Measurements from ENCODE around the gene TRIP10. TPM values are rescaled to one million over a fixed set of nuclear protein-coding genes. Genes with fewer than 3 reads are reported as not detected.
A peak's percentile ranks its signal among the peaks of the same experiment; 100 is the strongest.

TRIP10 gene
- total and polyA plus RNA-seq, 10 of the 15 experiments (the other 5 are each of a cell fraction or from before 2014, with no cell fraction given): 0.79 to 54.5 (median 32.5) TPM

DNA sequence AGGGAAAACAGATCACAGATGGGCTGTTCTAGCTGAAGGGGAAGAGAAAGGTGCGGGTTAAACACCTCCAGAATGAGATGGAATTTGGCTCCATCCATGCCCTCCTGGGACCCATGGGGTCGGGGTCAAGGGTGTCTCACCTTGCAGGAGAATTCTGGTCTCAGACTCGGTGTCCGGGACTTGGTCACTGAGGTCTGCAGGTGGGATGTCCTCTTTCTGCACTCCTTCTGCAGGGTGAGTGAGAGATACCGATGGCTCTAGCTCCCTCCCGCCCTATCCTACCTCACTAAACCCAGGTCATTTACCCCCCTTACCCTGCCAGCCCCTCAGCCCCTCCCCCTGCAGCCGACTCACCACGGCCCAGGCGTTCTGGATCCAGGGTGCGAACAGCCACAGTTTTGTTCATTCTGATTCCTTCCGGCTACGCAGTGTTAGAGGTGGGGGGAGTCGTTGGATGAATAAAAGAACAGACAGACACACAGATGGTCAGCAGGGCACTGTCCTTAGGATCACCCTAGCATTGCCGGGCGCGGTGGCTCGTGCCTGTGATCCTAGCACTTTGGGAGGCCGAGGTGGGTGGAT is 43.1 kb upstream of the TRIP10 start (continued):
- TF ChIP-seq, protein P1, sequence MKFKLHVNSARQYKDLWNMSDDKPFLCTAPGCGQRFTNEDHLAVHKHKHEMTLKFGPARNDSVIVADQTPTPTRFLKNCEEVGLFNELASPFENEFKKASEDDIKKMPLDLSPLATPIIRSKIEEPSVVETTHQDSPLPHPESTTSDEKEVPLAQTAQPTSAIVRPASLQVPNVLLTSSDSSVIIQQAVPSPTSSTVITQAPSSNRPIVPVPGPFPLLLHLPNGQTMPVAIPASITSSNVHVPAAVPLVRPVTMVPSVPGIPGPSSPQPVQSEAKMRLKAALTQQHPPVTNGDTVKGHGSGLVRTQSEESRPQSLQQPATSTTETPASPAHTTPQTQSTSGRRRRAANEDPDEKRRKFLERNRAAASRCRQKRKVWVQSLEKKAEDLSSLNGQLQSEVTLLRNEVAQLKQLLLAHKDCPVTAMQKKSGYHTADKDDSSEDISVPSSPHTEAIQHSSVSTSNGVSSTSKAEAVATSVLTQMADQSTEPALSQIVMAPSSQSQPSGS (IDR thresholded peaks at IDR 0.05; ENCODE audit: low read length): no peak

DNA sequence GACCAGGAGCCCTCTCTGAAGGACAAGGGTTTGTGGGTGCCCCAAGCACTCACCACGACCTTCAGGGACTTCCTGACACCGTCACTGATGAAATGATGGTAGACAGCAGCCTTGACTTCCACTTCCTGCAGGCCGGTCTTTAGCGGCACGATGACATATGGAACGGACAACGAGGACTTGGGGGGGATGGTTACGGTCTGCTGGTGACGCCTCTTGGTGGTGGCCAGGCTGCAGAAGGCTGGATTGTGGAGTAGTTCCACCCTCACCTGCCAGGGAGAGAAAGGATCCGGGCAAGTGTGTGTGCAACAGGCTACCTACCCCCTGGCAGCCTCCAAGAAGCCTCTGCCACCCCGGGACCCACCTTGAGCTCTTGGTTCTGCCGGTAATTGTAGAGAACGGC is 42.2 kb upstream of the TRIP10 start:
- H4K20me1 ChIP-seq (ENCODE audit: control insufficient read depth, insufficient read depth): no peaks in the 10 kb centered on the region
- CTCF ChIA-PET: interaction anchor here (0.9 kb wide), 1 partner anchor 16 kb away, joined by 5 read pairs; no protein-coding TSS in a partner anchor
- H2AFZ ChIP-seq (ENCODE audit: control insufficient read depth, low read depth, low read length): no peak overlapping the region
- RAD21 ChIA-PET (ENCODE audit: unreplicated experiment): no interaction called here
- FAIRE-seq (no peak), ATAC-seq (peak; percentile 29), DNase-seq (ENCODE audit: low read depth, low spot score) (no peak)
- intact Hi-C loops (cut with micrococcal nuclease; ENCODE audit: unreplicated experiment): no loop called here
- H3K4me3 ChIP-seq: no peak overlapping the region
- H3K79me2 ChIP-seq (ENCODE audit: control insufficient read depth, insufficient read depth, low read length): no peaks in the 10 kb centered on the region
- H3K36me3 ChIP-seq (ENCODE audit: control insufficient read depth in 2 of 2, insufficient read depth in 2 of 2, low read length in 1 of 2): no peaks in the 10 kb centered on the region
- H3K4me2 ChIP-seq (ENCODE audit: control insufficient read depth, insufficient read depth): no peak overlapping the region
- no peaks in the 10 kb centered on the region for H3K9me3 ChIP-seq (replicated peaks; ENCODE audit: control insufficient read depth, insufficient read depth, low read length)
- H3K27ac ChIP-seq (ENCODE audit: control insufficient read depth, insufficient read depth): no peak overlapping the region
- in situ Hi-C loops (cut with MboI): no loop called here
- no peak overlapping the region for H3K9ac ChIP-seq (ENCODE audit: control insufficient read depth, insufficient read depth, low read length)
- BruUV-seq (replicated peaks): no TSS peak
- POLR2A ChIA-PET: interaction anchor here (0.6 kb wide), 2 partner anchors 26 to 166 kb away, joined by 3 to 4 read pairs; no protein-coding TSS in a partner anchor
- 45% methylated on average over 13 of the region's 13 CpGs for WGBS (ENCODE audit: insufficient coverage, insufficient replicate concordance, low lambda C conversion rate, missing lambda C conversion rate)
- no peaks in the 10 kb centered on the region for H3K4me1 ChIP-seq (ENCODE audit: control insufficient read depth, insufficient read depth, low read length)
- SMC1A ChIA-PET (ENCODE audit: uncharacterized antibody, unreplicated experiment): no interaction called here
- H3K27me3 ChIP-seq (replicated peaks in 1 of 2; ENCODE audit: control insufficient read depth in 2 of 2, insufficient read depth in 2 of 2, low read length in 1 of 2): no peaks in the 10 kb centered on the region
- TF ChIP-seq RUNX3 (IDR thresholded peaks at IDR 0.05; ENCODE audit: low read length): no peak
- no peak for TF ChIP-seq YBX1 (IDR thresholded peaks at IDR 0.05)
- no peak for TF ChIP-seq POU2F2 (IDR thresholded peaks at IDR 0.05; ENCODE audit: borderline replicate concordance, low read depth, low read length)
- TF ChIP-seq ETV6 (conservative IDR thresholded peaks at IDR 0.05 in 1 of 2, IDR thresholded peaks at IDR 0.05 in 1 of 2; ENCODE audit: borderline replicate concordance in 1 of 2, low read depth in 1 of 2): no peak
- TF ChIP-seq BCL11A (IDR thresholded peaks at IDR 0.05; ENCODE audit: low read depth, low read length): no peak
- TF ChIP-seq, protein P2, sequence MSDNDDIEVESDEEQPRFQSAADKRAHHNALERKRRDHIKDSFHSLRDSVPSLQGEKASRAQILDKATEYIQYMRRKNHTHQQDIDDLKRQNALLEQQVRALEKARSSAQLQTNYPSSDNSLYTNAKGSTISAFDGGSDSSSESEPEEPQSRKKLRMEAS (IDR thresholded peaks at IDR 0.05; ENCODE audit: low read depth, low read length): no peak
- TF ChIP-seq ESRRA (IDR thresholded peaks at IDR 0.05; ENCODE audit: low read length): no peak
- TF ChIP-seq, protein P1 (IDR thresholded peaks at IDR 0.05; ENCODE audit: low read length): no peak
- TF ChIP-seq, protein P3, sequence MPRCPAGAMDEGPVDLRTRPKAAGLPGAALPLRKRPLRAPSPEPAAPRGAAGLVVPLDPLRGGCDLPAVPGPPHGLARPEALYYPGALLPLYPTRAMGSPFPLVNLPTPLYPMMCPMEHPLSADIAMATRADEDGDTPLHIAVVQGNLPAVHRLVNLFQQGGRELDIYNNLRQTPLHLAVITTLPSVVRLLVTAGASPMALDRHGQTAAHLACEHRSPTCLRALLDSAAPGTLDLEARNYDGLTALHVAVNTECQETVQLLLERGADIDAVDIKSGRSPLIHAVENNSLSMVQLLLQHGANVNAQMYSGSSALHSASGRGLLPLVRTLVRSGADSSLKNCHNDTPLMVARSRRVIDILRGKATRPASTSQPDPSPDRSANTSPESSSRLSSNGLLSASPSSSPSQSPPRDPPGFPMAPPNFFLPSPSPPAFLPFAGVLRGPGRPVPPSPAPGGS (IDR thresholded peaks at IDR 0.05; ENCODE audit: borderline replicate concordance, insufficient read depth, low read depth, low read length, poor library complexity, severe bottlenecking): no peak
- TF ChIP-seq PAX5 (IDR thresholded peaks at IDR 0.05; ENCODE audit: borderline replicate concordance, low read depth, low read length): no peak
- TF ChIP-seq, protein P4, sequence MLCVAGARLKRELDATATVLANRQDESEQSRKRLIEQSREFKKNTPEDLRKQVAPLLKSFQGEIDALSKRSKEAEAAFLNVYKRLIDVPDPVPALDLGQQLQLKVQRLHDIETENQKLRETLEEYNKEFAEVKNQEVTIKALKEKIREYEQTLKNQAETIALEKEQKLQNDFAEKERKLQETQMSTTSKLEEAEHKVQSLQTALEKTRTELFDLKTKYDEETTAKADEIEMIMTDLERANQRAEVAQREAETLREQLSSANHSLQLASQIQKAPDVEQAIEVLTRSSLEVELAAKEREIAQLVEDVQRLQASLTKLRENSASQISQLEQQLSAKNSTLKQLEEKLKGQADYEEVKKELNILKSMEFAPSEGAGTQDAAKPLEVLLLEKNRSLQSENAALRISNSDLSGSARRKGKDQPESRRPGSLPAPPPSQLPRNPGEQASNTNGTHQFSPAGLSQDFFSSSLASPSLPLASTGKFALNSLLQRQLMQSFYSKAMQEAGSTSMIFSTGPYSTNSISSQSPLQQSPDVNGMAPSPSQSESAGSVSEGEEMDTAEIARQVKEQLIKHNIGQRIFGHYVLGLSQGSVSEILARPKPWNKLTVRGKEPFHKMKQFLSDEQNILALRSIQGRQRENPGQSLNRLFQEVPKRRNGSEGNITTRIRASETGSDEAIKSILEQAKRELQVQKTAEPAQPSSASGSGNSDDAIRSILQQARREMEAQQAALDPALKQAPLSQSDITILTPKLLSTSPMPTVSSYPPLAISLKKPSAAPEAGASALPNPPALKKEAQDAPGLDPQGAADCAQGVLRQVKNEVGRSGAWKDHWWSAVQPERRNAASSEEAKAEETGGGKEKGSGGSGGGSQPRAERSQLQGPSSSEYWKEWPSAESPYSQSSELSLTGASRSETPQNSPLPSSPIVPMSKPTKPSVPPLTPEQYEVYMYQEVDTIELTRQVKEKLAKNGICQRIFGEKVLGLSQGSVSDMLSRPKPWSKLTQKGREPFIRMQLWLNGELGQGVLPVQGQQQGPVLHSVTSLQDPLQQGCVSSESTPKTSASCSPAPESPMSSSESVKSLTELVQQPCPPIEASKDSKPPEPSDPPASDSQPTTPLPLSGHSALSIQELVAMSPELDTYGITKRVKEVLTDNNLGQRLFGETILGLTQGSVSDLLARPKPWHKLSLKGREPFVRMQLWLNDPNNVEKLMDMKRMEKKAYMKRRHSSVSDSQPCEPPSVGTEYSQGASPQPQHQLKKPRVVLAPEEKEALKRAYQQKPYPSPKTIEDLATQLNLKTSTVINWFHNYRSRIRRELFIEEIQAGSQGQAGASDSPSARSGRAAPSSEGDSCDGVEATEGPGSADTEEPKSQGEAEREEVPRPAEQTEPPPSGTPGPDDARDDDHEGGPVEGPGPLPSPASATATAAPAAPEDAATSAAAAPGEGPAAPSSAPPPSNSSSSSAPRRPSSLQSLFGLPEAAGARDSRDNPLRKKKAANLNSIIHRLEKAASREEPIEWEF (IDR thresholded peaks at IDR 0.05; ENCODE audit: insufficient replicate concordance, low read depth, low read length): no peak

All from GM12878 (cell line).